GM23248 (cell line): ENCODE data around the gene MGAT4C. TPM values are rescaled to one million over a fixed set of nuclear protein-coding genes. Genes with fewer than 3 reads are reported as not detected.

Source experiments
- DNase-seq: peaks from one replicate; pipeline ENCODE4 v3.0.0-alpha.2; 2015
- H2AFZ ChIP-seq: fragments of 200-600 bp; sonication (generic); 2 replicates; pipeline ENCODE4 v1.6.1; 2016; ENCODE audit warnings: antibody characterized with exemption
- H3F3A ChIP-seq: fragments of 200-600 bp; sonication (generic); 2 replicates; pipeline ENCODE4 v1.6.1; 2016; ENCODE audit warnings: mild to moderate bottlenecking, antibody characterized with exemption, mixed run types; ENCODE audit not compliant: insufficient read depth
- H3K27ac ChIP-seq: fragments of 200-600 bp; sonication (generic); 2 replicates; pipeline ENCODE4 v1.5.1; 2016; ENCODE audit warnings: mild to moderate bottlenecking
- H3K27me3 ChIP-seq: fragments of 200-600 bp; sonication (generic); replicated peaks from 2 replicates; pipeline ENCODE4 v1.6.1; 2016; ENCODE audit warnings: mild to moderate bottlenecking; ENCODE audit not compliant: insufficient read depth
- H3K36me3 ChIP-seq: fragments of 200-600 bp; sonication (generic); 2 replicates; pipeline ENCODE4 v1.6.1; 2016; ENCODE audit warnings: low read depth, mild to moderate bottlenecking
- H3K4me1 ChIP-seq: fragments of 200-600 bp; sonication (generic); 2 replicates; pipeline ENCODE4 v1.6.1; 2016; ENCODE audit warnings: mild to moderate bottlenecking; ENCODE audit not compliant: insufficient read depth
- H3K4me2 ChIP-seq: fragments of 200-600 bp; sonication (generic); one replicate; pipeline ENCODE4 v1.6.1; 2016; ENCODE audit warnings: mild to moderate bottlenecking; ENCODE audit not compliant: unreplicated experiment
- H3K4me3 ChIP-seq: fragments of 200-600 bp; sonication (generic); 2 replicates; pipeline ENCODE4 v1.5.1; 2016; ENCODE audit warnings: mild to moderate bottlenecking
- H3K79me2 ChIP-seq: fragments of 200-600 bp; sonication (generic); 2 replicates; pipeline ENCODE4 v1.6.1; 2016; ENCODE audit warnings: mild to moderate bottlenecking; ENCODE audit not compliant: insufficient read depth
- H3K9ac ChIP-seq: fragments of 200-600 bp; sonication (generic); 2 replicates; pipeline ENCODE4 v1.6.1; 2016; ENCODE audit warnings: mild to moderate bottlenecking
- H3K9me2 ChIP-seq: fragments of 200-600 bp; sonication (generic); 2 replicates; pipeline ENCODE4 v1.6.1; 2016; ENCODE audit warnings: mixed run types, mild to moderate bottlenecking, moderate library complexity; ENCODE audit not compliant: insufficient read depth
- H3K9me3 ChIP-seq: fragments of 200-600 bp; sonication (generic); one replicate; pipeline ENCODE4 v1.6.1; 2017; ENCODE audit warnings: low read depth
- H4K20me1 ChIP-seq: fragments of 200-600 bp; sonication (generic); 2 replicates; pipeline ENCODE4 v1.6.0; 2016; ENCODE audit not compliant: insufficient read depth
- EZH2 ChIP-seq: fragments of 200-600 bp; sonication (generic); IDR thresholded peaks from 2 replicates; pipeline ENCODE4 v1.6.1; 2018; ENCODE audit warnings: antibody characterized with exemption, mild to moderate bottlenecking; ENCODE audit not compliant: insufficient read depth, poor library complexity, severe bottlenecking
- EZH2phosphoT487 ChIP-seq: fragments of 200-600 bp; sonication (generic); IDR thresholded peaks from 2 replicates; pipeline ENCODE4 v1.6.1; 2018; ENCODE audit warnings: antibody characterized with exemption, moderate library complexity, mild to moderate bottlenecking, low read depth; ENCODE audit not compliant: insufficient read depth
- WGBS, 2 experiments: methylation state at CpG; one replicate each; pipeline ENCODE4 v1.1.6; 2015 to 2017; ENCODE audit warnings: low lambda C conversion rate in 2 of 2, low coverage in 1 of 2; ENCODE audit errors: missing lambda C conversion rate in 2 of 2; 5-methylcytosine and 5-hydroxymethylcytosine counted together
- in situ Hi-C: fragments of 300-500 bp; cut with MboI; formaldehyde crosslinking; loops from 2 replicates; pipeline ENCODE4 v1.15.0; 2020
- polyA plus RNA-seq: library from polyadenylated mRNA; unstranded; fragments of >200 nt; fragmentation: Nextera tagmentation; extraction: Ambion mirVana; gene quantifications from 2 replicates; pipeline ENCODE4 v1.2.1, GENCODE V29; 2016
- total RNA-seq: library from RNA; depleted of rRNA; stranded (reverse); fragments of >200 nt; shearing (Covaris generic); gene quantifications from 2 replicates; pipeline ENCODE4 v1.2.3, GENCODE V29; 2014

The MGAT4C gene
- total and polyA plus RNA-seq, 2 experiments from 2014 or later: not detected

- Histone ChIP-seq H3F3A (no peaks in the 10 kb centered on the region), H4K20me1 (no peaks in the 10 kb centered on the region), H3K4me3 (no peak overlapping the region), H3K79me2 (no peaks in the 10 kb centered on the region), H3K9ac (no peak overlapping the region), H3K9me2 (no peaks in the 10 kb centered on the region), H3K27me3 (no peaks in the 10 kb centered on the region), H2AFZ (no peak overlapping the region), H3K4me1 (no peaks in the 10 kb centered on the region), H3K27ac (no peak overlapping the region), H3K36me3 (no peaks in the 10 kb centered on the region), H3K4me2 (no peak overlapping the region), H3K9me3 (no peaks in the 10 kb centered on the region)
- in situ Hi-C loops: no loop called here
- no peak for TF ChIP-seq EZH2
- no peak for TF ChIP-seq EZH2phosphoT487
- DNase-seq: no peak
These were observed 249.5 kb downstream of the MGAT4C start for GRCh38 chr12:86006727-86007126.

- H3K4me2 ChIP-seq: no peak overlapping the region
- H3K9ac ChIP-seq: no peak overlapping the region
- H4K20me1 ChIP-seq: no peaks in the 10 kb centered on the region
- H3K79me2 ChIP-seq: no peaks in the 10 kb centered on the region
- H3K9me3 ChIP-seq: no peaks in the 10 kb centered on the region
- H3K27ac ChIP-seq: no peak overlapping the region
- 37 to 40% methylated on average over 2 of the region's 2 CpGs for whole genome bisulfite sequencing, 2 experiments
- in situ Hi-C loops: no loop called here
- H3K36me3 ChIP-seq: no peaks in the 10 kb centered on the region
- H3K4me1 ChIP-seq: no peaks in the 10 kb centered on the region
- no peak for TF ChIP-seq EZH2phosphoT487
- TF ChIP-seq EZH2: no peak
- H2AFZ ChIP-seq: no peak overlapping the region
- no peaks in the 10 kb centered on the region for H3F3A ChIP-seq
- no peaks in the 10 kb centered on the region for H3K9me2 ChIP-seq
- no peak overlapping the region for H3K4me3 ChIP-seq
- no peak for DNase-seq
- no peaks in the 10 kb centered on the region for H3K27me3 ChIP-seq
These were observed 258.1 kb downstream of the MGAT4C start for GRCh38 chr12:85998074-85998473.

GRCh38 chr12:85996280-85996679 is 259.9 kb downstream of the MGAT4C start:
- H3K27ac ChIP-seq: no peak overlapping the region
- H3K4me1 ChIP-seq: no peaks in the 10 kb centered on the region
- H3K79me2 ChIP-seq: no peaks in the 10 kb centered on the region
- DNase-seq: no peak
- in situ Hi-C loops: no loop called here
- no peaks in the 10 kb centered on the region for H3K9me3 ChIP-seq
- no peaks in the 10 kb centered on the region for H3K27me3 ChIP-seq
- no peaks in the 10 kb centered on the region for H3F3A ChIP-seq
- H3K4me3 ChIP-seq: no peak overlapping the region
- H3K4me2 ChIP-seq: no peak overlapping the region
- TF ChIP-seq EZH2phosphoT487 (no peak), EZH2 (no peak)
- no peaks in the 10 kb centered on the region for H3K9me2 ChIP-seq
- no peak overlapping the region for H2AFZ ChIP-seq
- WGBS, 2 experiments: 41 to 42% methylated on average over 3 of the region's 3 CpGs
- no peaks in the 10 kb centered on the region for H3K36me3 ChIP-seq
- H3K9ac ChIP-seq: no peak overlapping the region
- H4K20me1 ChIP-seq: no peaks in the 10 kb centered on the region

GRCh38 chr12:85993746-85994145 is 262.4 kb downstream of the MGAT4C start:
- Histone ChIP-seq H3K36me3 (no peaks in the 10 kb centered on the region), H3K27me3 (no peaks in the 10 kb centered on the region), H2AFZ (no peak overlapping the region), H3K27ac (no peak overlapping the region), H3K9me3 (no peaks in the 10 kb centered on the region), H4K20me1 (no peaks in the 10 kb centered on the region), H3K4me1 (no peaks in the 10 kb centered on the region), H3K9me2 (no peaks in the 10 kb centered on the region), H3K4me2 (no peak overlapping the region), H3K9ac (no peak overlapping the region), H3K79me2 (no peaks in the 10 kb centered on the region), H3K4me3 (no peak overlapping the region), H3F3A (no peaks in the 10 kb centered on the region)
- in situ Hi-C loops: no loop called here
- WGBS, 2 experiments: 25 to 29% methylated on average over 4 of the region's 4 CpGs
- TF ChIP-seq EZH2phosphoT487 (no peak), EZH2 (no peak)
- no peak for DNase-seq

GRCh38 chr12:85985996-85986395 is 270.2 kb downstream of the MGAT4C start:
- in situ Hi-C loops: no loop called here
- no peak for TF ChIP-seq EZH2phosphoT487
- no peak for TF ChIP-seq EZH2
- Histone ChIP-seq H3K9me2 (no peaks in the 10 kb centered on the region), H3K79me2 (no peaks in the 10 kb centered on the region), H3F3A (no peaks in the 10 kb centered on the region), H3K4me2 (no peak overlapping the region), H3K4me1 (no peaks in the 10 kb centered on the region), H3K9ac (no peak overlapping the region), H3K4me3 (no peak overlapping the region), H4K20me1 (no peaks in the 10 kb centered on the region), H3K9me3 (no peaks in the 10 kb centered on the region), H3K27ac (no peak overlapping the region), H3K36me3 (no peaks in the 10 kb centered on the region), H3K27me3 (no peaks in the 10 kb centered on the region), H2AFZ (no peak overlapping the region)
- DNase-seq: no peak
